ENCODE data around the gene TUBGCP2.
"Not testable (repeated sequence)": the region's sequence is repeated elsewhere in the genome, so short reads cannot be mapped to it uniquely, and the experiment has no call there.

DNA sequence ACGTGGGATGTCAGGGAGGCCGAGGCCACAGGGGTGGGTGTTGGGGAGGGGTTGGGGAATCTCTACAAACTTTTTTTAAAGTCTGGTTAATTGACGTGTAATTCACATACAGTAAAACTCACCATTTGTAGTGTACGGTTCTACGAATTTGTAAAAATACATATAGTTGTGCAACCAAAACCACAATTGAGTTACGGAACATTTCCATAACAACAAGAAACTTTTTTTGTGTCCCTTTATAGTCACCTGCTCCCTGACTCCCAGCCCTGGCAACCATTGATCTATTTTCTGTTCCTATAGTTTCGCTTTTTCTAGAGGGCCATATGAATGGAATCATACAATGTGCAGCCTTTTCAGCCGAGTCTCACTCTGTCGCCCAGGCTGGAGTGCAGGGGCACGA is 73.9 kb downstream of the TUBGCP2 start:
- TF ChIP-seq, protein P1, sequence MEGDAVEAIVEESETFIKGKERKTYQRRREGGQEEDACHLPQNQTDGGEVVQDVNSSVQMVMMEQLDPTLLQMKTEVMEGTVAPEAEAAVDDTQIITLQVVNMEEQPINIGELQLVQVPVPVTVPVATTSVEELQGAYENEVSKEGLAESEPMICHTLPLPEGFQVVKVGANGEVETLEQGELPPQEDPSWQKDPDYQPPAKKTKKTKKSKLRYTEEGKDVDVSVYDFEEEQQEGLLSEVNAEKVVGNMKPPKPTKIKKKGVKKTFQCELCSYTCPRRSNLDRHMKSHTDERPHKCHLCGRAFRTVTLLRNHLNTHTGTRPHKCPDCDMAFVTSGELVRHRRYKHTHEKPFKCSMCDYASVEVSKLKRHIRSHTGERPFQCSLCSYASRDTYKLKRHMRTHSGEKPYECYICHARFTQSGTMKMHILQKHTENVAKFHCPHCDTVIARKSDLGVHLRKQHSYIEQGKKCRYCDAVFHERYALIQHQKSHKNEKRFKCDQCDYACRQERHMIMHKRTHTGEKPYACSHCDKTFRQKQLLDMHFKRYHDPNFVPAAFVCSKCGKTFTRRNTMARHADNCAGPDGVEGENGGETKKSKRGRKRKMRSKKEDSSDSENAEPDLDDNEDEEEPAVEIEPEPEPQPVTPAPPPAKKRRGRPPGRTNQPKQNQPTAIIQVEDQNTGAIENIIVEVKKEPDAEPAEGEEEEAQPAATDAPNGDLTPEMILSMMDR (conservative IDR thresholded peaks at IDR 0.05; ENCODE audit: low read length): not testable (repeated sequence)
- not testable (repeated sequence) for TF ChIP-seq EZH2phosphoT487 (IDR thresholded peaks at IDR 0.05; ENCODE audit: borderline replicate concordance)

Measured in Loucy (cell line).